ENCODE measurements around the gene FAM135A. TPM values are rescaled to one million over a fixed set of nuclear protein-coding genes. Genes with fewer than 3 reads are reported as not detected.

Gene FAM135A
- total and polyA plus RNA-seq, 9 of the 15 experiments (the other 6 are each of a cell fraction or from before 2014, with no cell fraction given), result 7.4 to 32.9 (median 19.2) TPM

GRCh38 chr6:70413114-70413991, at the start of gene FAM135A (continued):
- TF ChIP-seq E2F4 (CRISPR knock-in tag; IDR thresholded peaks at IDR 0.05; ENCODE audit: low read depth) (no peak), CCAR2 (IDR thresholded peaks at IDR 0.05; ENCODE audit: low read depth, low read length) (no peak), ZFP30 (CRISPR knock-in tag; IDR thresholded peaks at IDR 0.05; ENCODE audit: borderline replicate concordance) (no peak), CBX1 (IDR thresholded peaks at IDR 0.05; ENCODE audit: low read depth) (0 out of 2 replicates have a peak, but pooled peaks have one; percentile 25), ZNF121 (CRISPR knock-in tag; conservative IDR thresholded peaks at IDR 0.05) (no peak), CBFA2T2 (conservative IDR thresholded peaks at IDR 0.05) (no peak), ZNF174 (CRISPR knock-in tag; IDR thresholded peaks at IDR 0.05) (no peak), MECOM (CRISPR knock-in tag; IDR thresholded peaks at IDR 0.05) (no peak), NBN (IDR thresholded peaks at IDR 0.05; ENCODE audit: low read depth) (no peak), BRD9 (IDR thresholded peaks at IDR 0.05; ENCODE audit: low read depth, partially characterized antibody) (no peak), CREM (IDR thresholded peaks at IDR 0.05; ENCODE audit: low read depth) (peak; percentile 97), SAFB2 (IDR thresholded peaks at IDR 0.05; ENCODE audit: borderline replicate concordance, low read depth, low read length, severe bottlenecking) (no peak), TAF1 (IDR thresholded peaks at IDR 0.05; ENCODE audit: control insufficient read depth, extremely low read depth, insufficient read depth, low read length, severe bottlenecking) (peak; percentile 69), BCL6 (CRISPR knock-in tag; IDR thresholded peaks at IDR 0.05) (no peak), MYNN (IDR thresholded peaks at IDR 0.05) (peak; percentile 27; the same call in 1 of the 2 replicates), MYNN (CRISPR knock-in tag; IDR thresholded peaks at IDR 0.05) (no peak), HMG20B (CRISPR knock-in tag; IDR thresholded peaks at IDR 0.05) (no peak; the same call in 1 of the 2 replicates), RCOR1 (IDR thresholded peaks at IDR 0.05; ENCODE audit: borderline replicate concordance in 1 of 2, low read depth in 2 of 2, low read length in 2 of 2) (peak; percentile 94 to 99), KLF13 (tag; IDR thresholded peaks at IDR 0.05; ENCODE audit: borderline replicate concordance, low read depth) (no peak), FOXA1 (IDR thresholded peaks at IDR 0.05; ENCODE audit: borderline replicate concordance) (no peak), GTF2A2 (tag; IDR thresholded peaks at IDR 0.05) (no peak), ETS1 (conservative IDR thresholded peaks at IDR 0.05; ENCODE audit: control insufficient read depth, low read depth, low read length) (peak; percentile 68; the same call in 1 of the 2 replicates), ZNF263 (CRISPR knock-in tag; IDR thresholded peaks at IDR 0.05; ENCODE audit: borderline replicate concordance) (no peak), ZNF324 (CRISPR knock-in tag; IDR thresholded peaks at IDR 0.05) (no peak), MAX (CRISPR knock-in tag; IDR thresholded peaks at IDR 0.05) (no peak; the same call in 1 of the 2 replicates)
- TF ChIP-seq, protein P1, sequence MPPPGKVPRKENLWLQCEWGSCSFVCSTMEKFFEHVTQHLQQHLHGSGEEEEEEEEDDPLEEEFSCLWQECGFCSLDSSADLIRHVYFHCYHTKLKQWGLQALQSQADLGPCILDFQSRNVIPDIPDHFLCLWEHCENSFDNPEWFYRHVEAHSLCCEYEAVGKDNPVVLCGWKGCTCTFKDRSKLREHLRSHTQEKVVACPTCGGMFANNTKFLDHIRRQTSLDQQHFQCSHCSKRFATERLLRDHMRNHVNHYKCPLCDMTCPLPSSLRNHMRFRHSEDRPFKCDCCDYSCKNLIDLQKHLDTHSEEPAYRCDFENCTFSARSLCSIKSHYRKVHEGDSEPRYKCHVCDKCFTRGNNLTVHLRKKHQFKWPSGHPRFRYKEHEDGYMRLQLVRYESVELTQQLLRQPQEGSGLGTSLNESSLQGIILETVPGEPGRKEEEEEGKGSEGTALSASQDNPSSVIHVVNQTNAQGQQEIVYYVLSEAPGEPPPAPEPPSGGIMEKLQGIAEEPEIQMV (tag; conservative IDR thresholded peaks at IDR 0.05; ENCODE audit: low read depth), result no peak
